Duodenal mucosa (tissue), 2 donors: Measurements from ENCODE around the gene FHOD3.

Experiments used
- H3K27ac ChIP-seq: one replicate; pipeline ENCODE4 v1.7.0; 2013; ENCODE audit warnings: low read depth, low read length
- H3K27me3 ChIP-seq, 2 donors: one replicate each; pipeline ENCODE4 v1.7.0; 2013; ENCODE audit warnings: low read length in 2 of 2, control low read depth in 1 of 2; ENCODE audit not compliant: insufficient read depth in 2 of 2, control insufficient read depth in 1 of 2
- H3K36me3 ChIP-seq, 2 donors: one replicate each; pipeline ENCODE4 v1.7.0; 2013; ENCODE audit warnings: low read length in 2 of 2, control low read depth in 1 of 2; ENCODE audit not compliant: insufficient read depth in 2 of 2, control insufficient read depth in 1 of 2
- H3K4me1 ChIP-seq, 2 donors: one replicate each; pipeline ENCODE4 v1.7.0; 2013; ENCODE audit warnings: low read length in 2 of 2, control low read depth in 1 of 2; ENCODE audit not compliant: insufficient read depth in 2 of 2, control insufficient read depth in 1 of 2
- H3K4me3 ChIP-seq, 2 donors: one replicate each; pipeline ENCODE4 v1.7.0; 2013; ENCODE audit warnings: low read length in 2 of 2, low read depth in 1 of 2
- H3K9ac ChIP-seq, 2 donors: one replicate each; pipeline ENCODE4 v1.7.0; 2013; ENCODE audit warnings: low read length in 2 of 2, low read depth in 1 of 2
- H3K9me3 ChIP-seq, 2 donors: one replicate each; pipeline ENCODE4 v1.7.0; 2013; ENCODE audit warnings: low read length in 2 of 2, control low read depth in 1 of 2; ENCODE audit not compliant: control insufficient read depth in 1 of 2

FHOD3 gene

GRCh38 chr18:36589857-36590543, 292.5 kb downstream of the FHOD3 start:
- Histone ChIP-seq H3K4me3 (no peak overlapping the region), H3K27me3 (no peaks in the 10 kb centered on the region), H3K36me3 (no peaks in the 10 kb centered on the region), H3K9me3 (no peaks in the 10 kb centered on the region), H3K27ac (no peak overlapping the region), H3K4me1 (no peaks in the 10 kb centered on the region), H3K9ac (no peak overlapping the region)

- H3K27ac ChIP-seq = no peak overlapping the region
- no peaks in the 10 kb centered on the region for H3K36me3 ChIP-seq
Observed at GRCh38 chr18:36590621-36591580, 293.4 kb downstream of the FHOD3 start.

GRCh38 chr18:36592282-36592681, 294.8 kb downstream of the FHOD3 start:
- no peaks in the 10 kb centered on the region for H3K4me1 ChIP-seq
- H3K27me3 ChIP-seq = no peaks in the 10 kb centered on the region
- no peaks in the 10 kb centered on the region for H3K36me3 ChIP-seq
- no peak overlapping the region for H3K4me3 ChIP-seq
- no peak overlapping the region for H3K9ac ChIP-seq
- no peaks in the 10 kb centered on the region for H3K9me3 ChIP-seq
- no peak overlapping the region for H3K27ac ChIP-seq

More at GRCh38 chr18:36590621-36591580, 293.4 kb downstream of the FHOD3 start:
- Histone ChIP-seq H3K4me1 (no peaks in the 10 kb centered on the region), H3K27me3 (no peaks in the 10 kb centered on the region), H3K9ac (no peak overlapping the region), H3K4me3 (no peak overlapping the region), H3K9me3 (no peaks in the 10 kb centered on the region)

- no peaks in the 10 kb centered on the region for H3K36me3 ChIP-seq
Observed at GRCh38 chr18:36593001-36593400, 295.5 kb downstream of the FHOD3 start.

GRCh38 chr18:36593641-36594040, 296.1 kb downstream of the FHOD3 start:
- Histone ChIP-seq H3K4me1 (peaks cover 0 to under 1% of the 10 kb centered on the region in 2 donors), H3K27ac (no peak overlapping the region), H3K36me3 (no peaks in the 10 kb centered on the region), H3K9me3 (no peaks in the 10 kb centered on the region), H3K4me3 (no peak overlapping the region), H3K27me3 (no peaks in the 10 kb centered on the region), H3K9ac (no peak overlapping the region)

More at GRCh38 chr18:36593001-36593400, 295.5 kb downstream of the FHOD3 start:
- no peaks in the 10 kb centered on the region for H3K9me3 ChIP-seq
- no peak overlapping the region for H3K9ac ChIP-seq
- H3K27ac ChIP-seq = no peak overlapping the region
- H3K4me3 ChIP-seq = no peak overlapping the region
- no peaks in the 10 kb centered on the region for H3K27me3 ChIP-seq
- H3K4me1 ChIP-seq = no peaks in the 10 kb centered on the region

- no peaks in the 10 kb centered on the region for H3K9me3 ChIP-seq
- no peak overlapping the region for H3K27ac ChIP-seq
- H3K27me3 ChIP-seq = no peaks in the 10 kb centered on the region
Observed at GRCh38 chr18:36594621-36595020, 297.1 kb downstream of the FHOD3 start.

GRCh38 chr18:36595046-36595817, 297.7 kb downstream of the FHOD3 start:
- H3K27ac ChIP-seq = no peak overlapping the region
- H3K36me3 ChIP-seq = no peaks in the 10 kb centered on the region
- H3K9ac ChIP-seq = no peak overlapping the region
- no peaks in the 10 kb centered on the region for H3K27me3 ChIP-seq
- H3K9me3 ChIP-seq = no peaks in the 10 kb centered on the region
- peaks cover 0 to 6% of the 10 kb centered on the region in 2 donors for H3K4me1 ChIP-seq
- H3K4me3 ChIP-seq = no peak overlapping the region

More at GRCh38 chr18:36594621-36595020, 297.1 kb downstream of the FHOD3 start:
- Histone ChIP-seq H3K9ac (no peak overlapping the region), H3K4me1 (peaks cover 0 to 6% of the 10 kb centered on the region in 2 donors), H3K4me3 (no peak overlapping the region), H3K36me3 (no peaks in the 10 kb centered on the region)

- no peak overlapping the region for H3K27ac ChIP-seq
- H3K4me3 ChIP-seq = no peak overlapping the region
- no peaks in the 10 kb centered on the region for H3K9me3 ChIP-seq
- H3K4me1 ChIP-seq = peaks cover 0 to 6% of the 10 kb centered on the region in 2 donors
- no peaks in the 10 kb centered on the region for H3K36me3 ChIP-seq
- H3K9ac ChIP-seq = no peak overlapping the region
- no peaks in the 10 kb centered on the region for H3K27me3 ChIP-seq
Observed at GRCh38 chr18:36595818-36596215, 298.3 kb downstream of the FHOD3 start.

- Histone ChIP-seq H3K27ac (no peak overlapping the region), H3K4me1 (peaks cover 0 to 6% of the 10 kb centered on the region in 2 donors), H3K9me3 (no peaks in the 10 kb centered on the region), H3K36me3 (no peaks in the 10 kb centered on the region), H3K4me3 (no peak overlapping the region), H3K9ac (no peak overlapping the region), H3K27me3 (no peaks in the 10 kb centered on the region)
Observed at GRCh38 chr18:36597636-36598035, 300.1 kb downstream of the FHOD3 start.
